ENCODE data around the gene OR6K2.

Gene OR6K2

GRCh38 chr1:158666037-158666436 is 34.4 kb downstream of the OR6K2 start:
- no peak overlapping the region for H3K18ac ChIP-seq (ENCODE audit: low read length)
- WGBS, 2 donors (ENCODE audit: extremely low coverage in 2 of 2, insufficient read length in 2 of 2, insufficient replicate concordance in 1 of 2), result no CpG with 5 or more reads among the region's 8 CpGs
- no peak overlapping the region for H3K4ac ChIP-seq (ENCODE audit: low read length)
- no peaks in the 10 kb centered on the region for H3K36me3 ChIP-seq (replicated peaks in 1 of 2; ENCODE audit: control insufficient read depth in 2 of 2, insufficient read depth in 2 of 2, low read length in 2 of 2)
- no peak overlapping the region for H2BK15ac ChIP-seq (ENCODE audit: low read length)
- H3K9ac ChIP-seq (ENCODE audit: low read depth, low read length, poor library complexity), result no peak overlapping the region
- H2BK12ac ChIP-seq (ENCODE audit: low read length), result no peak overlapping the region
- no peak overlapping the region for H2AK5ac ChIP-seq (ENCODE audit: low read depth, low read length)
- no peaks in the 10 kb centered on the region for H3K79me1 ChIP-seq (ENCODE audit: low read depth, low read length)
- H3K23ac ChIP-seq (ENCODE audit: low read depth, low read length, poor library complexity), result no peak overlapping the region
- no peak overlapping the region for H4K8ac ChIP-seq (ENCODE audit: low read depth, low read length)
- no peak overlapping the region for H3K4me3 ChIP-seq (ENCODE audit: low read length in 2 of 2)
- no peak overlapping the region for H3K14ac ChIP-seq (ENCODE audit: low read length)
- H4K91ac ChIP-seq (ENCODE audit: low read depth, low read length, poor library complexity), result no peak overlapping the region
- H3K9me3 ChIP-seq (replicated peaks in 1 of 2; ENCODE audit: control insufficient read depth in 2 of 2, insufficient read depth in 1 of 2, low read depth in 1 of 2, low read length in 2 of 2), result no peaks in the 10 kb centered on the region
- H2AFZ ChIP-seq (ENCODE audit: low read length), result no peak overlapping the region
- H3K27me3 ChIP-seq (ENCODE audit: control insufficient read depth in 3 of 3, insufficient read depth in 3 of 3, low read depth in 1 of 3, low read length in 3 of 3), result no peaks in the 10 kb centered on the region
- H3K4me1 ChIP-seq (ENCODE audit: control insufficient read depth in 2 of 2, insufficient read depth in 1 of 2, low read depth in 1 of 2, low read length in 2 of 2), result peaks cover 0 to 2% of the 10 kb centered on the region in 2 donors
- no peak for DNase-seq (ENCODE audit: low spot score)
- no peak overlapping the region for H2BK120ac ChIP-seq (ENCODE audit: low read depth, low read length)
- no peak overlapping the region for H2BK5ac ChIP-seq (ENCODE audit: low read length)
- no peak overlapping the region for H3K4me2 ChIP-seq (ENCODE audit: insufficient read depth, low read length, poor library complexity, severe bottlenecking)
- H3K27ac ChIP-seq (replicated peaks; ENCODE audit: low read length), result no peak overlapping the region

- H2BK120ac ChIP-seq (ENCODE audit: low read depth, low read length), result no peak overlapping the region
- H2BK12ac ChIP-seq (ENCODE audit: low read length), result no peak overlapping the region
- no peak overlapping the region for H3K9ac ChIP-seq (ENCODE audit: low read depth, low read length, poor library complexity)
- no peak overlapping the region for H3K4me3 ChIP-seq (ENCODE audit: low read length in 2 of 2)
- H3K79me1 ChIP-seq (ENCODE audit: low read depth, low read length), result peaks cover 2% of the 10 kb centered on the region
- H2BK15ac ChIP-seq (ENCODE audit: low read length), result no peak overlapping the region
- H3K18ac ChIP-seq (ENCODE audit: low read length), result no peak overlapping the region
- peaks cover 0 to 2% of the 10 kb centered on the region in 2 donors for H3K4me1 ChIP-seq (ENCODE audit: control insufficient read depth in 2 of 2, insufficient read depth in 1 of 2, low read depth in 1 of 2, low read length in 2 of 2)
- peak overlapping the region; percentile 33 for H2AFZ ChIP-seq (ENCODE audit: low read length)
- no peak overlapping the region for H2AK5ac ChIP-seq (ENCODE audit: low read depth, low read length)
- DNase-seq (ENCODE audit: low spot score), result no peak
- no peak overlapping the region for H3K4ac ChIP-seq (ENCODE audit: low read length)
- no peak overlapping the region for H3K27ac ChIP-seq (replicated peaks; ENCODE audit: low read length)
- no peak overlapping the region for H3K14ac ChIP-seq (ENCODE audit: low read length)
- H3K4me2 ChIP-seq (ENCODE audit: insufficient read depth, low read length, poor library complexity, severe bottlenecking), result no peak overlapping the region
- no peaks in the 10 kb centered on the region for H3K9me3 ChIP-seq (replicated peaks in 1 of 2; ENCODE audit: control insufficient read depth in 2 of 2, insufficient read depth in 1 of 2, low read depth in 1 of 2, low read length in 2 of 2)
- no peaks in the 10 kb centered on the region for H3K36me3 ChIP-seq (replicated peaks in 1 of 2; ENCODE audit: control insufficient read depth in 2 of 2, insufficient read depth in 2 of 2, low read length in 2 of 2)
- WGBS, 2 donors (ENCODE audit: extremely low coverage in 2 of 2, insufficient read length in 2 of 2, insufficient replicate concordance in 1 of 2), result no CpG with 5 or more reads among the region's 6 CpGs
- H3K27me3 ChIP-seq (ENCODE audit: control insufficient read depth in 3 of 3, insufficient read depth in 3 of 3, low read depth in 1 of 3, low read length in 3 of 3), result no peaks in the 10 kb centered on the region
- H2BK5ac ChIP-seq (ENCODE audit: low read length), result no peak overlapping the region
- H4K8ac ChIP-seq (ENCODE audit: low read depth, low read length), result no peak overlapping the region
- H4K91ac ChIP-seq (ENCODE audit: low read depth, low read length, poor library complexity), result no peak overlapping the region
- no peak overlapping the region for H3K23ac ChIP-seq (ENCODE audit: low read depth, low read length, poor library complexity)
Observed at GRCh38 chr1:158654571-158654970, 45.9 kb downstream of the OR6K2 start.

GRCh38 chr1:158654086-158654485 is 46.4 kb downstream of the OR6K2 start:
- Histone ChIP-seq H2AK5ac (ENCODE audit: low read depth, low read length) (no peak overlapping the region), H3K4ac (ENCODE audit: low read length) (no peak overlapping the region), H2AFZ (ENCODE audit: low read length) (no peak overlapping the region), H3K27me3 (ENCODE audit: control insufficient read depth in 3 of 3, insufficient read depth in 3 of 3, low read depth in 1 of 3, low read length in 3 of 3) (no peaks in the 10 kb centered on the region), H3K27ac (replicated peaks; ENCODE audit: low read length) (no peak overlapping the region), H4K91ac (ENCODE audit: low read depth, low read length, poor library complexity) (no peak overlapping the region), H3K79me1 (ENCODE audit: low read depth, low read length) (peaks cover 2% of the 10 kb centered on the region), H3K23ac (ENCODE audit: low read depth, low read length, poor library complexity) (no peak overlapping the region), H3K4me3 (ENCODE audit: low read length in 2 of 2) (no peak overlapping the region), H4K8ac (ENCODE audit: low read depth, low read length) (no peak overlapping the region), H3K4me1 (ENCODE audit: control insufficient read depth in 2 of 2, insufficient read depth in 1 of 2, low read depth in 1 of 2, low read length in 2 of 2) (peaks cover 0 to 2% of the 10 kb centered on the region in 2 donors), H3K9ac (ENCODE audit: low read depth, low read length, poor library complexity) (no peak overlapping the region), H3K9me3 (replicated peaks in 1 of 2; ENCODE audit: control insufficient read depth in 2 of 2, insufficient read depth in 1 of 2, low read depth in 1 of 2, low read length in 2 of 2) (no peaks in the 10 kb centered on the region), H3K4me2 (ENCODE audit: insufficient read depth, low read length, poor library complexity, severe bottlenecking) (no peak overlapping the region), H2BK120ac (ENCODE audit: low read depth, low read length) (no peak overlapping the region), H3K36me3 (replicated peaks in 1 of 2; ENCODE audit: control insufficient read depth in 2 of 2, insufficient read depth in 2 of 2, low read length in 2 of 2) (no peaks in the 10 kb centered on the region), H2BK12ac (ENCODE audit: low read length) (no peak overlapping the region), H3K14ac (ENCODE audit: low read length) (no peak overlapping the region), H2BK15ac (ENCODE audit: low read length) (no peak overlapping the region), H3K18ac (ENCODE audit: low read length) (no peak overlapping the region), H2BK5ac (ENCODE audit: low read length) (no peak overlapping the region)
- DNase-seq (ENCODE audit: low spot score), result no peak

- H2BK12ac ChIP-seq (ENCODE audit: low read length), result no peak overlapping the region
- WGBS, 2 donors (ENCODE audit: extremely low coverage in 2 of 2, insufficient read length in 2 of 2, insufficient replicate concordance in 1 of 2), result no CpG with 5 or more reads among the region's 7 CpGs
- no peak overlapping the region for H2AFZ ChIP-seq (ENCODE audit: low read length)
- no peak overlapping the region for H3K18ac ChIP-seq (ENCODE audit: low read length)
- H4K91ac ChIP-seq (ENCODE audit: low read depth, low read length, poor library complexity), result no peak overlapping the region
- no peak overlapping the region for H3K14ac ChIP-seq (ENCODE audit: low read length)
- no peak overlapping the region for H4K8ac ChIP-seq (ENCODE audit: low read depth, low read length)
- no peak overlapping the region for H2BK120ac ChIP-seq (ENCODE audit: low read depth, low read length)
- no peak overlapping the region for H3K4me3 ChIP-seq (ENCODE audit: low read length in 2 of 2)
- no peak overlapping the region for H3K23ac ChIP-seq (ENCODE audit: low read depth, low read length, poor library complexity)
- no peak overlapping the region for H2AK5ac ChIP-seq (ENCODE audit: low read depth, low read length)
- no peak for DNase-seq (ENCODE audit: low spot score)
- peaks cover 0 to 2% of the 10 kb centered on the region in 2 donors for H3K4me1 ChIP-seq (ENCODE audit: control insufficient read depth in 2 of 2, insufficient read depth in 1 of 2, low read depth in 1 of 2, low read length in 2 of 2)
- H3K79me1 ChIP-seq (ENCODE audit: low read depth, low read length), result peaks cover 2% of the 10 kb centered on the region
- no peak overlapping the region for H3K4me2 ChIP-seq (ENCODE audit: insufficient read depth, low read length, poor library complexity, severe bottlenecking)
- no peak overlapping the region for H3K9ac ChIP-seq (ENCODE audit: low read depth, low read length, poor library complexity)
- no peak overlapping the region for H3K27ac ChIP-seq (replicated peaks; ENCODE audit: low read length)
- no peak overlapping the region for H3K4ac ChIP-seq (ENCODE audit: low read length)
- no peaks in the 10 kb centered on the region for H3K9me3 ChIP-seq (replicated peaks in 1 of 2; ENCODE audit: control insufficient read depth in 2 of 2, insufficient read depth in 1 of 2, low read depth in 1 of 2, low read length in 2 of 2)
- no peak overlapping the region for H2BK5ac ChIP-seq (ENCODE audit: low read length)
- no peaks in the 10 kb centered on the region for H3K36me3 ChIP-seq (replicated peaks in 1 of 2; ENCODE audit: control insufficient read depth in 2 of 2, insufficient read depth in 2 of 2, low read length in 2 of 2)
- no peak overlapping the region for H2BK15ac ChIP-seq (ENCODE audit: low read length)
- H3K27me3 ChIP-seq (ENCODE audit: control insufficient read depth in 3 of 3, insufficient read depth in 3 of 3, low read depth in 1 of 3, low read length in 3 of 3), result no peaks in the 10 kb centered on the region
Observed at GRCh38 chr1:158652721-158653334, 47.6 kb downstream of the OR6K2 start.

All from neuronal stem cell (in vitro differentiated cells).